H1 (cell line): Measurements from ENCODE around the gene RNF151.

Source experiments
- CTCF ChIP-seq, 3 experiments: IDR thresholded peaks; 1 replicate in 2 of 3; 2 replicates in 1 of 3; pipeline versions ENCODE4 v1.5.1 to v1.6.1; 2011; ENCODE audit warnings: low read length in 3 of 3, mild to moderate bottlenecking in 3 of 3, inconsistent platforms in 2 of 3, low read depth in 1 of 3, moderate library complexity in 1 of 3; ENCODE audit not compliant: insufficient read depth in 1 of 3; ENCODE audit errors: control extremely low read depth in 1 of 3
- POLR2A ChIP-seq, 2 experiments: IDR thresholded peaks; 1 replicate in 1 of 2; 2 replicates in 1 of 2; pipeline ENCODE4 v1.6.1; 2011; ENCODE audit warnings: low read depth in 2 of 2, low read length in 2 of 2, mild to moderate bottlenecking in 2 of 2; ENCODE audit errors: control extremely low read depth in 1 of 2

- TF ChIP-seq CTCF (IDR thresholded peaks at IDR 0.05; ENCODE audit: control extremely low read depth in 1 of 3, insufficient read depth in 1 of 3, low read depth in 1 of 3, low read length in 3 of 3) (no peak), POLR2A (IDR thresholded peaks at IDR 0.05; ENCODE audit: control extremely low read depth in 1 of 2, low read depth in 2 of 2, low read length in 2 of 2) (no peak)
Measured at GRCh38 chr16:1920727-1921171, 45.9 kb upstream of the RNF151 start.
